A549 (cell line): ENCODE measurements around the gene TNFSF4. TPM values are rescaled to one million over a fixed set of nuclear protein-coding genes. Genes with fewer than 3 reads are reported as not detected.

Experiments used
- ATAC-seq, 2 experiments: fragments of 200-7000 bp in 1 of 2; fragments of >200 bp in 1 of 2; cut with Nextera tagmentation in 1 of 2; cut with Tn5 transposase in 1 of 2; 3 replicates each; pipeline versions ENCODE4 v1.8.0 to v1.9.1; 2018 to 2020; ENCODE audit warnings: mild to moderate bottlenecking in 1 of 2, moderate library complexity in 1 of 2
- CTCF ChIA-PET: fragments of 300-600 bp; sonication (Branson Sonifier 250); formaldehyde crosslinking; extraction: SDS; loops from one replicate; lab custom pipeline; 2021; ENCODE audit warnings: antibody characterized with exemption, inconsistent platforms; lab: Yijun Ruan, JAX
- POLR2A ChIA-PET: fragments of 350-600 bp; formaldehyde crosslinking; extraction: SDS; loops from one replicate; lab custom pipeline; 2021; ENCODE audit warnings: antibody characterized with exemption, inconsistent platforms; lab: Yijun Ruan, JAX
- DNase-seq, 2 experiments: peaks; one replicate each; pipeline versions ENCODE4 v3.0.0 to v3.0.0-alpha.2; 2011 to 2016; ENCODE audit warnings: low read depth in 1 of 2, low spot score in 1 of 2
- FAIRE-seq: peaks from 2 replicates; lab custom pipeline; 2011; peaks lifted over from hg19 to GRCh38; lab: Jason Lieb, UNC
- H3K27ac ChIP-seq, 2 experiments: fragments of >200 bp; sonication (Bioruptor Twin); formaldehyde crosslinking; 3 replicates each; pipeline ENCODE4 v1.5.1; 2016 to 2017
- H3K4me1 ChIP-seq: fragments of >200 bp; sonication (Bioruptor Twin); formaldehyde crosslinking; 3 replicates; pipeline ENCODE4 v1.6.1; 2016
- H3K4me2 ChIP-seq: fragments of >200 bp; sonication (Bioruptor Twin); formaldehyde crosslinking; 3 replicates; pipeline ENCODE4 v1.6.1; 2016
- H3K4me3 ChIP-seq: fragments of >200 bp; sonication (Bioruptor Twin); formaldehyde crosslinking; 3 replicates; pipeline ENCODE4 v1.5.1; 2016
- H3K9me3 ChIP-seq: fragments of >200 bp; sonication (Bioruptor Twin); formaldehyde crosslinking; 3 replicates; pipeline ENCODE4 v1.6.1; 2016
- ATOH8 ChIP-seq: fragments of 250-450 bp; sonication (Bioruptor Pico); IDR thresholded peaks from 2 replicates; pipeline ENCODE4 v1.5.0; 2020; ENCODE audit warnings: low read depth, mild to moderate bottlenecking, moderate library complexity
- CBX2 ChIP-seq: fragments of 200-600 bp; sonication (generic); IDR thresholded peaks from 2 replicates; pipeline ENCODE4 v1.6.1; 2016; ENCODE audit warnings: low read depth, mild to moderate bottlenecking, borderline replicate concordance
- CBX8 ChIP-seq: fragments of 200-600 bp; sonication (generic); IDR thresholded peaks from 2 replicates; pipeline ENCODE4 v1.6.1; 2016
- CEBPB ChIP-seq, 2 experiments: fragments of >200 bp in 1 of 2; sonication (Bioruptor Twin) in 1 of 2; formaldehyde crosslinking in 1 of 2; IDR thresholded peaks; 2 replicates each; pipeline ENCODE4 v1.6.1; 2012 to 2016
- CHD2 ChIP-seq: fragments of 150-350 bp; IDR thresholded peaks from 2 replicates; pipeline ENCODE4 v1.6.1; 2014; ENCODE audit warnings: low read length; ENCODE audit not compliant: partially characterized antibody
- EHMT2 ChIP-seq: fragments of 200-600 bp; sonication (generic); IDR thresholded peaks from 2 replicates; pipeline ENCODE4 v1.6.1; 2016; ENCODE audit warnings: antibody characterized with exemption, low read depth, mild to moderate bottlenecking, moderate library complexity
- ELK1 ChIP-seq: fragments of 150-350 bp; IDR thresholded peaks from 2 replicates; pipeline ENCODE4 v1.6.1; 2014; ENCODE audit warnings: low read depth, mild to moderate bottlenecking, low read length
- ESRRA ChIP-seq: fragments of 150-350 bp; IDR thresholded peaks from 2 replicates; pipeline ENCODE4 v1.6.1; 2014; ENCODE audit warnings: mild to moderate bottlenecking, low read length, borderline replicate concordance
- FOXS1 ChIP-seq: fragments of 250-450 bp; sonication (Bioruptor Pico); IDR thresholded peaks from 2 replicates; pipeline ENCODE4 v1.5.0; 2020; ENCODE audit warnings: mild to moderate bottlenecking, moderate library complexity
- HDAC2 ChIP-seq: fragments of 200-600 bp; sonication (generic); IDR thresholded peaks from 2 replicates; pipeline ENCODE4 v1.6.1; 2016
- HES2 ChIP-seq: fragments of >200 bp; sonication (Bioruptor Twin); formaldehyde crosslinking; IDR thresholded peaks from 2 replicates; pipeline ENCODE4 v1.6.1; 2016
- HMGXB4 ChIP-seq: fragments of 250-450 bp; sonication (Bioruptor Pico); IDR thresholded peaks from 2 replicates; pipeline ENCODE4 v1.5.0; 2021; ENCODE audit warnings: mild to moderate bottlenecking, moderate library complexity, borderline replicate concordance
- JUNB ChIP-seq: fragments of >200 bp; sonication (Bioruptor Twin); formaldehyde crosslinking; IDR thresholded peaks from 2 replicates; pipeline ENCODE4 v1.6.1; 2016
- KDM1A ChIP-seq: fragments of 200-600 bp; sonication (generic); IDR thresholded peaks from 2 replicates; pipeline ENCODE4 v1.6.1; 2016; ENCODE audit warnings: low read depth, mild to moderate bottlenecking
- MAX ChIP-seq: IDR thresholded peaks from 2 replicates; pipeline ENCODE4 v1.6.1; 2012
- MAZ ChIP-seq: fragments of 150-350 bp; IDR thresholded peaks from 2 replicates; pipeline ENCODE4 v1.6.1; 2014; ENCODE audit warnings: antibody characterized with exemption, low read depth, low read length, borderline replicate concordance
- MYC ChIP-seq: IDR thresholded peaks from 2 replicates; pipeline ENCODE4 v1.6.1; 2012; ENCODE audit warnings: mild to moderate bottlenecking, inconsistent platforms, low read length, improper control_type of control experiment, borderline replicate concordance
- NFE2L2 ChIP-seq: fragments of 150-350 bp; conservative IDR thresholded peaks from 2 replicates; pipeline ENCODE4 v1.6.1; 2014; ENCODE audit warnings: low read length
- NR3C1 ChIP-seq: fragments of >200 bp; sonication (Bioruptor Twin); formaldehyde crosslinking; IDR thresholded peaks from 3 replicates; pipeline ENCODE4 v1.6.1; 2017
- PHF8 ChIP-seq: fragments of 200-600 bp; sonication (generic); IDR thresholded peaks from 2 replicates; pipeline ENCODE4 v1.6.1; 2016; ENCODE audit warnings: low read depth, mild to moderate bottlenecking, antibody characterized with exemption, moderate library complexity, borderline replicate concordance
- POLR2A ChIP-seq: IDR thresholded peaks from 2 replicates; pipeline ENCODE4 v1.6.1; 2012; ENCODE audit warnings: mild to moderate bottlenecking, low read length
- POLR2AphosphoS2 ChIP-seq: conservative IDR thresholded peaks from 2 replicates; pipeline ENCODE4 v1.6.1; 2012; ENCODE audit warnings: low read length, improper control_type of control experiment, inconsistent platforms
- REST ChIP-seq: fragments of 200-600 bp; sonication (generic); IDR thresholded peaks from 2 replicates; pipeline ENCODE4 v1.6.1; 2016; ENCODE audit warnings: antibody characterized with exemption, mild to moderate bottlenecking, moderate library complexity
- RFX5 ChIP-seq: fragments of 450-650 bp; IDR thresholded peaks from 2 replicates; pipeline ENCODE4 v1.7.1; 2014; ENCODE audit warnings: antibody characterized with exemption, mild to moderate bottlenecking, moderate library complexity
- SMC3 ChIP-seq: fragments of >200 bp; sonication (Bioruptor Twin); formaldehyde crosslinking; IDR thresholded peaks from 3 replicates; pipeline ENCODE4 v1.6.1; 2018; ENCODE audit warnings: inconsistent platforms
- TP53 ChIP-seq: fragments of 250-450 bp; sonication (Bioruptor Pico); IDR thresholded peaks from 2 replicates; pipeline ENCODE4 v1.5.0; 2021; ENCODE audit warnings: mild to moderate bottlenecking, moderate library complexity
- ZFP36 ChIP-seq: fragments of 450-650 bp; IDR thresholded peaks from 2 replicates; pipeline ENCODE4 v1.6.1; 2014; ENCODE audit warnings: borderline replicate concordance; ENCODE audit not compliant: partially characterized antibody
- ZNF302 ChIP-seq: fragments of 250-450 bp; sonication (Bioruptor Pico); IDR thresholded peaks from 2 replicates; pipeline ENCODE4 v1.9.0; 2021; ENCODE audit warnings: inconsistent platforms, mild to moderate bottlenecking, moderate library complexity
- ZSCAN20 ChIP-seq: fragments of 250-450 bp; sonication (Bioruptor Pico); IDR thresholded peaks from 2 replicates; pipeline ENCODE4 v1.8.0; 2022; ENCODE audit warnings: mild to moderate bottlenecking, moderate library complexity
- WGBS: methylation state at CpG from one replicate; pipeline ENCODE4 v1.1.6; 2017; ENCODE audit errors: missing lambda C conversion rate; 5-methylcytosine and 5-hydroxymethylcytosine counted together
- polyA plus RNA-seq, 4 experiments: library from polyadenylated mRNA; depleted of rRNA in 3 of 4; stranded (reverse); fragments of >200 nt; fragmentation: RNase III in 1 of 4; extraction: RNeasy Plus Mini Kit Qiagen cat#74134 plus additional on column Dnase treatment in 1 of 4; gene quantifications; 2 replicates in 3 of 4; 3 replicates in 1 of 4; pipeline ENCODE4 v1.2.3, GENCODE V29; 2011 to 2017

TNFSF4 gene
- polyA plus RNA-seq, 2 of the 4 experiments (the other 2 are of a cell fraction): 0.06 to 0.27 TPM

GRCh38 chr1:173149887-173150286 lies 57.2 kb downstream of the TNFSF4 start:
- DNase-seq: peak; percentile 5 to 22
- TF ChIP-seq TP53 (CRISPR knock-in tag): no peak
- no peak for TF ChIP-seq ATOH8 (CRISPR knock-in tag)
- TF ChIP-seq CEBPB (IDR thresholded peaks at IDR 0.05): no peak
- TF ChIP-seq JUNB: no peak
- no peak for TF ChIP-seq ZNF302 (CRISPR knock-in tag)
- no peak for TF ChIP-seq HMGXB4 (CRISPR knock-in tag)
- TF ChIP-seq ZSCAN20 (CRISPR knock-in tag): no peak
- no peak for TF ChIP-seq MAX
- TF ChIP-seq ESRRA: no peak
- no peak for TF ChIP-seq RFX5
- TF ChIP-seq EHMT2: no peak
- TF ChIP-seq REST: no peak
- TF ChIP-seq HDAC2: no peak
- TF ChIP-seq NR3C1: no peak
- no peak for TF ChIP-seq PHF8
- no peak for TF ChIP-seq HES2
- FAIRE-seq: no peak
- no peak overlapping the region for H3K4me2 ChIP-seq
- no peak overlapping the region for H3K4me3 ChIP-seq
- H3K27ac ChIP-seq: no peak overlapping the region
- ChIA-PET CTCF (no interaction called here), POLR2A (no interaction called here)
- 0 out of 6 replicates have a peak, but pooled peaks of 1 of the 2 experiments have one; percentile 56 for ATAC-seq
- peaks cover 4% of the 10 kb centered on the region; the same call in 1 of the 3 replicates for H3K9me3 ChIP-seq
- 34% methylated on average over 2 of the region's 2 CpGs for WGBS
- H3K4me1 ChIP-seq: no peaks in the 10 kb centered on the region

- H3K4me2 ChIP-seq: no peak overlapping the region
- H3K4me1 ChIP-seq: no peaks in the 10 kb centered on the region
- 74% methylated on average over 2 of the region's 2 CpGs for WGBS
- no peak for FAIRE-seq
- TF ChIP-seq NFE2L2 (no peak), MAZ (no peak), CEBPB (IDR thresholded peaks at IDR 0.05) (no peak), SMC3 (no peak), POLR2A (no peak), CBX8 (no peak), ZFP36 (no peak), KDM1A (no peak), ESRRA (no peak), POLR2AphosphoS2 (no peak), ELK1 (no peak), FOXS1 (no peak), MYC (no peak), CBX2 (no peak), CHD2 (no peak), RFX5 (no peak)
- ChIA-PET CTCF (no interaction called here), POLR2A (no interaction called here)
- H3K4me3 ChIP-seq: no peak overlapping the region
- DNase-seq: no peak
- H3K27ac ChIP-seq: no peak overlapping the region
- ATAC-seq: no peak
- H3K9me3 ChIP-seq: peaks cover 6% of the 10 kb centered on the region; the same call in 1 of the 3 replicates
Measured at GRCh38 chr1:173148971-173149370, 58.2 kb downstream of the TNFSF4 start.
